ENCODE results near the gene ZSWIM3.
"Not testable (repeated sequence)": the region's sequence is repeated elsewhere in the genome, so short reads cannot be mapped to it uniquely, and the experiment has no call there.

ZSWIM3 gene

DNA sequence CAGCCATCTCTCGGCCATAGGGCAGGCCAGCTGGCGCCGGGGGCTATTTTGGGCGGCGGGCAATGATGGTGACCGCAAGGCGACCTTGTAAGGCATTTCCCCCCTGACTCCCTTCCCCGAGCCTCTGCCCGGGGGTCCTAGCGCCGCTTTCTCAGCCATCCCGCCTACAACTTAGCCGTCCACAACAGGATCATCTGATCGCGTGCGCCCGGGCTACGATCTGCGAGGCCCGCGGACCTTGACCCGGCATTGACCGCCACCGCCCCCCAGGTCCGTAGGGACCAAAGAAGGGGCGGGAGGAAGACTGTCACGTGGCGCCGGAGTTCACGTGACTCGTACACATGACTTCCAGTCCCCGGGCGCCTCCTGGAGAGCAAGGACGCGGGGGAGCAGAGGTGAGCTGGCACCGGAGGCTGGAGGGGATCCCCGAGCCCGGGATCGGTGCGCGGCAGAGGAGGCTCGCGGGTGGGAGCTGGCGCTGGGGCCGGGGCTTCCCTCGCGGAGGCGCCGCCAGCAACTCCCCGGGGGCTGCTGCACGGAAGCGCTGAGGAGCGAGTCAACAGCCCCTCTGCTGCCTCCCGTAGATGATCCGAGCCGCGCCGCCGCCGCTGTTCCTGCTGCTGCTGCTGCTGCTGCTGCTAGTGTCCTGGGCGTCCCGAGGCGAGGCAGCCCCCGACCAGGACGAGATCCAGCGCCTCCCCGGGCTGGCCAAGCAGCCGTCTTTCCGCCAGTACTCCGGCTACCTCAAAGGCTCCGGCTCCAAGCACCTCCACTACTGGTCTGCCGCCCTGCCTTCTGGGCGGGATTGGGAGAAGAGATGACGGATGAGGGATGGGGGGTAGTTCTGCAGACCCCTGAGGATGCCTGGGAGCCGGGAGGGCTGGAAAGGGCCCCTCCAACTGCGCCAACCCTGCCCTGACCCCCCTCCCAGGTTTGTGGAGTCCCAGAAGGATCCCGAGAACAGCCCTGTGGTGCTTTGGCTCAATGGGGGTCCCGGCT, 33.9 kb downstream of the ZSWIM3 start, which contains the start of the genes CTSA and NEURL2:
TSS of gene CTSA (plus strand) at position 351 of the 999 bp plus-strand sequence. CDS start at position 585, 234 bp downstream.
TSS of gene NEURL2 (minus strand) at position 224 of the 999 bp plus-strand sequence. CDS start at position 7, 217 bp downstream.
- peak; percentile 50 for DNase-seq

DNA sequence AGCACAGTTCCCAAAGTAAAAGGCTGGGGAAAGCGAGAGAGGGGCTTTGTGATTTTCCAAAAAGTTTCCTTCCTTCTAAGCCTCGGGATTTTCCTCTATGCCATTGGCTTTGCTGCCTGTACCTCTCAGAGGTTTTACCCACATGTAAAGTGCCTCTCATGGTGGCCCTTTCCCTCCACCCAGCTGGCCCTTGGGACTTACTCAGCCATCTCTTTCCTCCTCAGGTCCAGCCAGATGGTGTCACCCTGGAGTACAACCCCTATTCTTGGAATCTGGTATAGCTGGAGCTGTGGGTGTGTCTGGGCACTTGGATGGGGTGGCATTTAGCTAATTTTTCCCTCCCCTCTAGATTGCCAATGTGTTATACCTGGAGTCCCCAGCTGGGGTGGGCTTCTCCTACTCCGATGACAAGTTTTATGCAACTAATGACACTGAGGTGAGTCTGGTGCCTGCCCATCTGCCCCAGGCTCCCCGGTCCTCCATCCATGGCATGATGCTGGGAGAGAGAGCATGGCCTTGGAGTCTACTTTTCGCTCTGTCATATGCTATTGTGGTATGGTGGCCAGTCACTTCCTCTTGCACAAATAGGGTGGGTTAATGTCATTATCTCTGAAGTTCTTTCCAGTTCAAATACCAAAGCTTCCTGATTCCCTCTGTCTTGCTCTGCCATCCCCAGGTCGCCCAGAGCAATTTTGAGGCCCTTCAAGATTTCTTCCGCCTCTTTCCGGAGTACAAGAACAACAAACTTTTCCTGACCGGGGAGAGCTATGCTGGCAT, 34.8 kb downstream of the ZSWIM3 start:
- DNase-seq, result no peak

DNA sequence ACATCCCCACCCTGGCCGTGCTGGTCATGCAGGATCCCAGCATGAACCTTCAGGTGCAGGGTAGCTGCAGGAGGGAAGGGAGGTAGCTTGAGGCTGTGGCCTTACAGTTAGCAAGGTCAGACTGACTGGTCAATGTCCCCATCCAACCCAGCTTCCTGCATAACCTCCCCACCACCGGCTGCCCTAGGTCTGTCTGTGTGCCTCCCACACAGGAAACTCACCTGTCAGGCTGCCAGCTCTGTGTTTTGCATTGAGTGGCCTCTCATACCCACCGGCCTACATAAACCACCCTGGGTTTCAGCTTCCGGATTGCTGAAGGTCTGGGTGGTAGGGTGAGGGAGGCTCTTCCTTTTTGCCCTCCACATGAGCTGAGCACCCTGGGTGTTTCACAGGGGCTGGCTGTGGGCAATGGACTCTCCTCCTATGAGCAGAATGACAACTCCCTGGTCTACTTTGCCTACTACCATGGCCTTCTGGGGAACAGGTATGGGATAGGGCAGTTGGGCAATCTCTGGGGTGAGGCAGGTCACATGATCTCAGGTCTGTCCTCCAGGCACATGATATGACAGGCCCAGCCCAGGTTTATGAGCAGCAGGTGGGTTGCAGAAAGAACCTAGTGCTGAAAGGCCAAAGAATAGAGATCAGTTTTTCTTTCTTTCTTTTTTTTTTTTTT, 35.5 kb downstream of the ZSWIM3 start:
- DNase-seq, result no peak

DNA sequence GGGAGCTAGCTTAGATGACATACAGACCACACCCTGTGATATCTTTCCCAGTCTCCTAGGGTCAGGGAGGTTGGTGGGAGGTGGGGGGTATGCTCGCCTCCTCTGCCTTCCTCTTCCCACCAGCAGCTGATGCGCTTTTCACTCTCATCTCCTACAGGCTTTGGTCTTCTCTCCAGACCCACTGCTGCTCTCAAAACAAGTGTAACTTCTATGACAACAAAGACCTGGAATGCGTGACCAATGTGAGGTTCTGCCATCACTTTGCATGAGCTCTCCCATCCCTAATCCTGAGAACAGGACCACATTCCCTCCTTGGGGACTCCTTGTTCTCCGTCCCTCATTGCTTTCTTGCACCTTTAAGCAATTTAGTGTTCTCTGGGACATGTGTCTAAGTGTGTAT, 36.4 kb downstream of the ZSWIM3 start:
- no peak for DNase-seq

DNA sequence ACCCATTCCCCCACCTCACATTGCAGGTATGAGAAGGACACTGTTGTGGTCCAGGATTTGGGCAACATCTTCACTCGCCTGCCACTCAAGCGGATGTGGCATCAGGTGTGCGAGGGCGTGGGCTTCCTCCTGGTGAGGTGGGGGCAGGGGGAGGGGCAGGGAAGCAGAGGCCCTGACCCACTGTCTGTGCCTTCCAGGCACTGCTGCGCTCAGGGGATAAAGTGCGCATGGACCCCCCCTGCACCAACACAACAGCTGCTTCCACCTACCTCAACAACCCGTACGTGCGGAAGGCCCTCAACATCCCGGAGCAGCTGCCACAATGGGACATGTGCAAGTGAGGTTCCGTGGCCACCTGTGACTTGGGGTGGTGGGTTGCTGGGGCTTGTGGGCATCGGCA, 37.4 kb downstream of the ZSWIM3 start:
- DNase-seq, result no peak

DNA sequence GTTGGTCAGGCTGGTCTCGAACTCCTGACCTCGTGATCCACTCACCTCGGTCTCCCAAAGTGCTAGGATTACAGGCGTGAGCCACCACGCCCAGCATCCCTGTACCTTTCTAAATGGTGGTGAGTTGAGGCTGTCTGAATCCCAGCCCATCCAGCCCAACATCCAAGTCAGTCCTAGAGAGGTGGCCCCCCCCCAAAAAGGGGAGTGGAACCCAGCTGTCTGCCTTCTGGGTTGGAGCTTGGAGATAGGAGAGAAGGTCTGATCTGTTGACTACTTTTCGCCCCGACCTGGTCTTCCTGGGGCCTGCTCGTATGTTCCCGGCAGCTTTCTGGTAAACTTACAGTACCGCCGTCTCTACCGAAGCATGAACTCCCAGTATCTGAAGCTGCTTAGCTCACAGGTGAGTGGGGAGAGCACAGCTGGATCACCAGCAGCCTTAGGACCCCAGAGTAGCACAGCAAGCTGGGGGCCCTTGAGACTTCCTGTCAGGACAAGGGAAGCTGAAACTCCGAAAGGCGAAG, 39.3 kb downstream of the ZSWIM3 start:
- no peak for DNase-seq

DNA sequence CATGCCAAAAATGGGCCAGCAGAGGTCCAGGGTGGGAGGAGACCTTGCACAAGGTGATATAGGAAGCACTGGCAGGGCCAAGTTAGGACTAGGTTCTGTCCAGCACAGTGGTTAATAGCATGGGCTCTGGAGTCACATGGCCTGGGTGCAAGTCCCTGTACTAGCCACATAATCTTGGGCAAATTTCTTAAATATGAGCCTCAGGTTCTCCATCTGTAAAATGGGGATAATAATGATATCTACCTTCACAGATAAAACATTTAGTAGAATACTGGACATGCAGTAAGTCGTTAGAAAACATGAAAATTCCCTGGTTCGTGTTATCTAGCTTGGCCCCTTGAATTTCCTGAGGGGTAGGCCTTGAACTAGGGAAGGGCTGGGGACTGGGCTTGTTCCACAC, 39.9 kb downstream of the ZSWIM3 start:
- no peak for DNase-seq

DNA sequence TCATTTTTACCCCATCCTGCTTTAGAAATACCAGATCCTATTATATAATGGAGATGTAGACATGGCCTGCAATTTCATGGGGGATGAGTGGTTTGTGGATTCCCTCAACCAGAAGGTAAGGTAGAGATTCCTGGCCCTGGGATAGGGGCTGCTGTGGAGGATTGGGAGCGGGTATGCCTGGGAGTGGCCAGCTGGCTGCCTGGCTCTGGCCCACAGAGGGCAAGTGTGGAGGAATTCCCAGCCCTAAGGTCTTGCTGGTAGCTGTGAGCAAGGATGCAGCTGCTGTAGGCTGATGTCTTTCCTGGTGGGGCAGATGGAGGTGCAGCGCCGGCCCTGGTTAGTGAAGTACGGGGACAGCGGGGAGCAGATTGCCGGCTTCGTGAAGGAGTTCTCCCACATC, 40.3 kb downstream of the ZSWIM3 start:
- no peak for DNase-seq

DNA sequence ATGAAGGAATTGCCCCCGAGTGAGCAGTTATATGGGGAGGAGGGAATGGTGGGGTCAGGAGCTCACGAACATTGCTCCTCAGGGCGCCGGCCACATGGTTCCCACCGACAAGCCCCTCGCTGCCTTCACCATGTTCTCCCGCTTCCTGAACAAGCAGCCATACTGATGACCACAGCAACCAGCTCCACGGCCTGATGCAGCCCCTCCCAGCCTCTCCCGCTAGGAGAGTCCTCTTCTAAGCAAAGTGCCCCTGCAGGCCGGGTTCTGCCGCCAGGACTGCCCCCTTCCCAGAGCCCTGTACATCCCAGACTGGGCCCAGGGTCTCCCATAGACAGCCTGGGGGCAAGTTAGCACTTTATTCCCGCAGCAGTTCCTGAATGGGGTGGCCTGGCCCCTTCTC, 40.9 kb downstream of the ZSWIM3 start:
- DNase-seq, result no peak

DNA sequence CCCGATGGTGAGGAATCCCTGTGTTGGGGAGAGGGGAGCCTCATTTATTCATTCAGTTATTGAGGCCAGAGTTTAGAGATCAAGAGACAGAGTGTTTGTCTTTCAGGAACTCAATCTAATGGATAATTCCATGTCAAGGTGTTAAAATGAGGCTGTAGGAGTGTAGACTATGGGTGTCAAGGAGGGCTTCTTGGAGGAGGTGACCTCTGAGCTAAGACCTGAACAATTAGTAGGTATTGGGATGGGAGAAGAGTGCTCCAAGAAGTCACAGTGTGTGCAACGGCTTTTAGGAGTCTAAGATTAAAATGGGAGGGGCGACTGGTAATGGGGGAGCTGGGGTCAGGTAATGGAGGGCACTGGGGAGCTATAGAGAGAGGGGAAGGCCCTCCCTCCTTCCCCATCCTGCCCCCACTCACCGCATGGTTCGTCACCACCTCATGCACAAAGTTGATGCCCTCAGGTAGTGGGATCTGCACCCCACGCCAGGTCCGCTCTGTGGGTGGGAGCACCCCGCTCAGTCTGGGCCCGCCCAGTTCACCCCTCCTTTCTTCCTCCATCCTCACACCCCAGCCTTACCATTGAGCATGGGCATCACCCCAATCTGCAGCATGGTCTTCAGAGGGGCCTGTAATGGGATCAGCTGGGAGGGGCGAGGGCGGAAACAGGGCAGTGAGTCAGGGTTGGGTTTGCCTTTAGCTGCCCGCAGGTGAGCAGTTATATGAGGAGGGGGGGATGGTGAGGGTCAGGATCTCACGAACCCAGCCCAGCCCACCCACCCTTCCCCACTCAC, 41.8 kb downstream of the ZSWIM3 start:
- DNase-seq, result no peak

DNA sequence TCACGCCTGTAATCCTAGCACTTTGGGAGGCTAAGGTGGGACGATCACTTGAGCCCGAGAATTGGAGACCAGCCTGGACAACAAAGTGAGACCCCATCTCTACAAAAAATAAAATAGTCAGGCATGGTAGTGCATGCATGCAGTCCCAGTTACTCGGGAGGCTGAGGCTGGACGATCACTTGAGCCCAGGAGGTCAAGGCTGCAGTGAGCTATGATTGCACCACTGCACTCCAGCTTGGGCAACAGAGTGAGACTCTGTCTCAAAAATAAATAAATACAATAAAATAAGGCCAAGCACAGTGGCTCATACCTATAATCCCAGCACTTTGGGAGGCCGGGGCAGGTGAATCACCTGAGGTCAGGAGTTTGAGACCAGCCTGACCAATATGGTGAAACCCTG, 43.9 kb downstream of the ZSWIM3 start:
- not testable (repeated sequence) for DNase-seq

DNA sequence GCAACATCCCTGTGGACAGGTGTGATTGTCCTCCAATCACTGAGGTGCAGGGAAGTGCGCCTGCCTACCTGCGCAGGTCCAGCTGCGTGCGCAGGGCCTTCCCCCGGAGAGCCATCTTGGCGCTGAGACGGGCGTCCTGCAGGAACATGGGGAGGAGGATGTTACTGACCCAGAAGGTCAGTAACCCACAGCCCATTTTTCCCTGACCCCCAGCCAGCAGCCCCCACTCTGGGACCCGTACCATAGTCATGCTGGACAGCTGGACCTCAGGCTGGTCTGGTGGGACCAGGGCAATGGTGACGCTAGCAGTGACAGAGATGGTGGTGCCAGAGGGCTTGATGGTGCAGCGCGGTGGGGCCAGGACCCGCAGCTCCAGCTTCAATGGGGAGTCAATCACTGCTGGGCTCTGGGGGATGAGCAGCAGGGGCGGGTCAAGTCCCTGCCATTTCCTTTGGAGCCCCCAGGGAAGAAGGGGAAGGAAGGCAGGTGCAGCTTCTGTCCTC, 44.8 kb downstream of the ZSWIM3 start:
- DNase-seq, result no peak

DNA sequence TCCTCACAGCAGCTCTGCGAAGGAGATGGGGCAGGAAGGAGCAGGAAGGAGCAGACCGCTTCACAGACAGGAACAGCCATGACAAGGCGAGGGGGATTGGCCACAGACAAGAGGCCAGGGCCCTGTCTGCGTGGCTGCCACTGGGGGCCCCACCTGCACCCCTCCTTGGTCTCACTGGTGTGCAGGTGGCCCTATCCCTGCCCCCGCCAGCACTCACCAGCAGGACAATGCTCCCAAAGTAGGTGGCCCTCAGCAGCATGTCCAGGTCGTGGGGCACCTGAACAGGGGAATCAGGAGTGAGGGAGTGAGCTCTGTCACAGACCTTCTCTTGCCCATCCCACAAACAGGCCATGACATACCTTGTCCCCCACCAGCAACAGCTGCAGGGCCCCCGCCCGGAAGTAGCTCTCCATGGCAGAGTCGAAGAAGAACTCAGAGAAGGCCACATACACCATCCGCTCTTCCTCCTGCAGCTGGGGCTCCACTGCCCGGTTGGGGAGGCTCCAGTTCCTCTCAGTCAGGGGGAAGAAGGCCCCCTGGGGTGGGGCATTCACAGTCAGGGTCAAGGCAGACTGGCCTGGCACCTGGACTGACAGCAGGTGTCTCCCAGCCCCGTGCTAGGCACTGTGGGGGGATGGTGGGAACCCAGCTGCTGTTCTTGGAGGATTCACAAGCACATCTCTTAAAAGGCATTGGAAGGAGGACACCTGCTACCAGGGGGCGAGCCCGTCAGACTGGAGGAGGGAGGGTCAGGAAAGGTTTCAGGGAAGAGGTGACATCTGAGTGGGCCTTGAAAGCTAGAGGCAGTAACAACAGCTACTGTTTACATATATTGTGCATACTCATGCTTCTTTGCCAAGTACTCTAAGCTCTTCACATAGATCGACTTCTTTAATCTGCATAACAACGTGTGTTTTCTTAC, 47.4 kb downstream of the ZSWIM3 start:
- no peak for DNase-seq

DNA sequence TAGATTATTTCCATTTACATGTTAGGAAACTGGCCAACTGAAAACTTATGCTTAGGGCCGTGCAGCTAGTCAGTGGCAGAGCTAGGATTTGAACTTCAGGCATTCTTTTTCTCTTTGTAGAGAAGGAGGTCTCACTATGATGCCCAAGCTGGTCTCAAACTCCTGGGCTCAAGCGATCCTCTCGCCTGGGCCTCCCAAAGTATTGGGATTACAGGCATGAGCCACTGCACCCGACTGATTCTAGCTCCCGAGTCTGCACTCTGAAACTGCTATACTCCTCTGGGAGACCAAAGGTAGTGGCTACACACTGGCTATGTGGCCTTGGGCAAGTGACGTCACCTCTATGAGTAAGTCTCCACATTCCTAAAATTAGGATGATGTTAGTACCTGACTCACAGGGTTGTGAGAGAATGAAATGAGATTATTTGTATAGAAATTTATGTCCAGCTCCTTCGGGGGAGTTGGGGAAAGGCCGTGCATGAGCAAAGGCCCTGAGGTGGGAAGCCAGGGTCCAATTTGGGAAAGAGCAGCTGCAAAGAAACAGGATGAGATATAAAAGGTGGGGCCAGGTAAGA, 48.2 kb downstream of the ZSWIM3 start:
- DNase-seq, result no peak

DNA sequence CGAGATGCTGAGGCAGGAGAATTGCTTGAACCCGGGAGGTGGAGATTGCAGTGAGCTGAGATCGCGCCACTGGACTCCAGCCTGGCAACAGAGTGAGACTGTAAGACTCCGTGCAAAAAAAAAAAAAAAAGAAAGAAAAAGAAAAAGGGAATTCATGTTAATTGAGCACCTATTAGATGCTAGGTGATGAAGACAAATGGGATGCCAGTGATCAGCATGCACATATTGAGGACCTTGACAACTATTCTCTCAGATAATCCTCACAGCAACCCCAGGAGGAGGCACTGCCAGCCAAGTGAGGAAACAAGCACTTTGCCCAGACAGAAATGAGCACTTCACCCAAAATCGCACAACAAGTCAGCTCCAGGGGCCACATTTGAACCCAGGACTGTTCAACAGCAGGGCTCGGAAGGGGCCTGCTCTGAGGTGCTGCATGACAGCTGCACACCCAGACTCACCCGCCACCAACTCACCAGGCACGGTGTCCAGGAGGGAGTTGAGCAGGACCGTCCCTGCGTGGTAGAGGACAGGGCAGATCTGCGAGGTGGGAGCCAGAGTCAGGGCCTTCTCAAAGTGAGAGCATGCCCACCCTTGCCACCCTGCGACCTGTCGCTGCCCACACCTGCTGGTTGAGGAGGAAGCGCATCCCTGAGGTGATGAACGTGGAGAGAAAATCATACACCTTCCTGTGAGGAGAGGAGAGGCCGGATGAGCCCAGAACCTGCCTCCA, 50.0 kb downstream of the ZSWIM3 start:
- DNase-seq, result no peak

DNA sequence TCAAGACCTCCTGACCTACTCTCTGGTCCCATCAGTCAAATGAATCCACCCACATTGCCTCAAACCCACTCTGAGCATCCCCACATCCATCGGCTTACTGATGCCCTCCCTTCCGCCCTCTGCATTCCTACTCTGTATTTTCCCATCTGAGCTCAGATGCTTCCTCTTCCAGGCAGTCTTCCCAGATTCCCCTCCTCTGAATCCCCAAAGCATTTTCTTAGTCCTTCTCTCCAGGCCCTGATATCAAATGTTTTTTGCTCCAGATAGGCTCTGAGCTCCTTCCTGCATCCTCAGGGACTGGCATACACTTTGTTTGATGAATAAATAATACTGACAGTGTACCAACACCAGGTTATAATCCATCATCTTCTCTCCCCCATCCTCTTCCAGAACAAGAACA, 50.7 kb downstream of the ZSWIM3 start:
- DNase-seq, result no peak

DNA sequence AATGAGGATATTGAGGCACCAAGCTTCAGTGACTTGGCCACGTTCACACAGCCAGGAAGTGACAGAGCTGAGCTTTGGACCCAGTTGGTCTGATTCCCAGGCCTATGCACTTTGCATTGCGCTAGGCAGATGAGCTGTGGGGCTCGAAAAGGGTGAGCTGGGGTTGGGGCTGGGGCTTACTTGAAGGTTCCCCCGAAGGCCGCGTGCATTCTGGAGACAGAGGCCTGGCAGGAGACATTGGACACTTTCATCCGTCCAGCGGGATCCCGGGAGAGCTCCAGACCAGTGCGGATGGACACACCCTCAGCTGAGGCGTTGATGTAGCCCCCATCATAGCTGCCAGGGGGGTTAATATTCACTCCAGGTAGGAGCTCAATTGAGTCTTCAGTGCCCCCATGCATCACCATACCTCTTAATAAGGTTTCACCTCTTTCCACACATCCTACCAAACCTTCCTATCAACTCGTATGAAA, 52.0 kb downstream of the ZSWIM3 start:
- DNase-seq, result no peak

DNA sequence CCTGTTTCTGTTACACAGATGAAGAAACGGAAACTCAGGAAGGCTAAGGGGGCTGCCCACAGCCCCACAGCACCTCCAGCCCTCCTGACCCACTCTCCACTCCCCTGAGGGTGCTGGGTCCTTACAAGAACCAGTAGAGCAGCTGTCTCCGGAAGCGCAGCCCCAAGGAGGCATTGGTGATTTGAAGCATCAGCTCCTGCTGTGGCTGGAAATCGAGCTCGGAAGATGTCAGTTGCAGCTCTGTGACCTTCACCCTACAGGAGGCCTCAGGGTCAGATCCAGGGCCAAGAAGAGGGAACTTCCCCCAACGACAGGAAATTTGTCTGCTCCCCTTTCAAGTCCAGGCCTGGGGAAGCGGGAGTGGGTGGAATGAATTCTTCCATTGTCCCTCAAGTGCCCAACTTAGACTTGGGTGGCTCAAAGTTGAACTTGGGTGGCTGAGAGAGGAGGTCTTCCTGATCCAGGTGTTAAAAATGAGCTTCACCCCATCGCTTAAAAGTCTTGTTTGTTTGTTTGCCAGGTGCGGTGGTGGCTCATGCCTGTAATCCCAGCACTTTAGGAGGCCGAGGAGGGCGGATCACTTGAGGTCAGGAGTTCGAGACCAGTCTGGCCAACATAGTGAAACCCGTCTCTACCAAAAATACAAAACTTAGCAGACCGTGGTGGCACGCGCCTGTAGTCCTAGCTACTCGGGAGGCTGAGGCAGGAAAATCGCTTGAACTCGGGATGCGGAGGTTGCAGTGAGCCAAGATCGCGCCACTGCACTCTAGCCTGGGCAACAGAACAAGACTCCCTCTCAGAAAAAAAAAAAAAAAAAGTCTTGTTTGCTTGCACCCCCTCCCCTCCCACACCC, 52.6 kb downstream of the ZSWIM3 start:
- no peak for DNase-seq

Data from NCI-H1694 (cell line).